GM19351 (cell line): ENCODE measurements around the gene KCTD16.

Experiments
- ATAC-seq: cut with Tn5 transposase; IDR thresholded peaks from one replicate; pipeline ENCODE4 v1.9.1; 2021; ENCODE audit warnings: mild to moderate bottlenecking, moderate library complexity; ENCODE audit not compliant: unreplicated experiment

The KCTD16 gene

DNA sequence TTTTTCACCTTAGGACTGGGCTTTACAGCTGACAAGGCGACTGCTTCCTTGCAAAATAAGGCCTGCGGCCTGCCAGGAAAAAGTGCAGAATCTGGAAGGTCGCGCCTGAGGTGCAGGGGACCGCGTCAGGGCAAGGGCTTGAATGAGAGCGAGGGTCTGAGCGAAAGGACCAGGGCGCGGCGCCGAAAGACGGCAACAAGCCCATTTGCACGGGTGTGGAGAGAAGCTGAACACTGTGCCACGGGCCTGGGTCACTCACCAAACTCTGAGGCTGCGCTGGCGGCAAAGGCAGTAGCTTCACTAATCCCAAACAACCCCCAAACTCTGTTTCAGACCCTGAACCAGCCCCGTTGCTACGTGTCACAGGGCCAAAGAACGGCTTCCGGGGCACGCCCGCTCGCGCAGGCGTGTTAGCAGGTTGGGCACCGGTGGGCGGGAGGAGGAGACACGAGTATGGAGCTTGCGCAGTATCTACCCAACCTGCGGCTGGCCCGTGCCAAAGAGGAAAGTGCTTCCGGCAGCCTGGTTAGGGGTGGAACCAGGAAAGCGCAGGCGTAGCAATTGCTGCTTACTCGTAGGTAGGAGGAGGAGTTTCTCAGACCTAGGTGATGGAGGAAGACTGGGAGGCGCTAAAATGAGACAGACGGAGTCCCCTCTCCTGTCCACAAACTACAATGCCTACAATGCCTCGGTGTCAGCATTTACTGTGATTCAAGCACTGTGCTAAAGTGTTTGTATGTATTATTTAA is at the start of gene KCTD16, which contains the start of gene YIPF5:
Gene KCTD16, plus strand, starts transcription at position 598 of the 749 bp plus-strand sequence.
Gene YIPF5, minus strand, starts transcription at position 384 of the 749 bp plus-strand sequence. CDS start 704 bp downstream, outside the sequence.
- ATAC-seq, result peak; percentile 98

DNA sequence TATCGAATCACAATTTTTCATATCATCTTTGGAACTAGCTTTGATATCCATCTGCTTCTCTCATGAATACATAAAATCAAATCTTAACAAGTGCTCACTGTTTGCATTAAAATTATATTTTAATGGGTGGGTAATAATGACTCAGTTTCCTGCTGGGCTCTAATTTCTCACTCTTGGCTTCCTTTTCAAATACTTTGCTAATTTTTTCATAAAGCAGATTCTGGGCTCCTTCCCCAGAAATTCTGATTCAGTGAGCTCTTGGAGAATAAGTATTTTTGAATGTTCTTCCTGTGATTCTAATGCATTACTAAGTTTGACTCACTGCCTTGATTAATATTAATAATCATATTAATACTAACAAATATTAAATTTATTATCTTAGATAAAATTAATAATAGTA is 49.1 kb upstream of the KCTD16 start:
- ATAC-seq, result no peak

DNA sequence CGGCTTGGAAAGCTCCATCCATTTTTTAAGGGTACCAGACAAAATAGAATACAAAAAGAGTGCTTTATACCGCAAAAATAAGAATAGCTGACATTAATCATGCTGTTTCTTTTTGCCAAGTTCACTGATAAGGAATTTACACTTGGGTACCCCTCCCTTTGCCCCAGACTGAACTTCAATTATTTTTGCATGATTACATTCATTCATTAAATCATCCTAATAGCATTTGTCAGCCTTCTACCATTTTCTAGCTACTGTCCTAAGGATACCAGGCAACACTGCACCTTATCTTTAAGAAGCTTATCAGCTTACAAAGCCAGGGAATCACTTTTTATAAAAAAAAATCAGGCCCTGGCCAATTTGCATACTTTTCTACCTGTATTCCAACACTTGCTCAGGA is 48.6 kb upstream of the KCTD16 start:
- no peak for ATAC-seq

DNA sequence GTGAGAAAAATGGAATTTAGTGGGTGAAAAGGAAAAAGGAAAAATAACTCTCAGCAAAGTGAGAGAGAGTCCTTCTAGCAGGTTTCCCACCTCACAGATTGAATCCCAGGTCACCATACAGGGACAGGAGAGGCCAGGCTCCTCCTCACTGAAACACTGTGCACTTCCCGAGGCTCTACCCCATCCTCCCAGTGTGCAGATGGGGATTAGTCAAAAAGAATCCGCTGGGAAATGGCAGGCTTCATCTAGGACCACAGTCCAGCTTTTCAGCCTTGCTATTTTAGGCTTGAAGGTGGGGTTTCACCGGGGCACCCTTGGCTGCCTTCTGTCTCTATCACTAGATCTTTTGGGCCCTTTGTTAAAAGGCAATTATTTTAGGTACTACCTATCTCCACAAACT is 48.0 kb upstream of the KCTD16 start:
- no peak for ATAC-seq

DNA sequence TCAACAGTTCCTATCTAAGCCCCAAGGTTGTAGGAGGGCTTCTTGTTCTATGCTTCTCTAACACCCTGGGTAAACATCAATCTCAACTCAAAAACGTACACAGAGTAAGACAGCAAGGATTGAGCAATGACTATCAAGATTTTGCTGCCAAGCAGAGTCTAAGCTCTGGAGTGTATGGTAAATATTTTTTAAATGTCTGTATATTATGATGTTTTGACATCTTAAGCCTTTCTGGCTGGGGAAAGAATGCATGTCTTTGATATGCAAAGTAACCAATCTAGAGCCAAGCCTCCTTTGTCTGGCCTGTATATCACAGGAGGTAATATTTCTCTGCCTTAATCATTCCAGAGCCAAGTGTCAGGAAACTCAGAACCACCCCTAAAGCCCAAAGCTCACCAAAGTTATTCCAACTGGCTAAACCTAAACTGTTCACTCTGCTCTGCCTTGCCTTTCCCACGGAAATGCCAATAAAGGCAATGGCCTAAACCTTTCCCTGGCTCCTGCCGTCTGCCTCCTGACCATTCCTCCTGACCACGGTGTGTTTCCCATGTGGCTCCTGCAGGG is 45.4 kb upstream of the KCTD16 start:
- no peak for ATAC-seq

DNA sequence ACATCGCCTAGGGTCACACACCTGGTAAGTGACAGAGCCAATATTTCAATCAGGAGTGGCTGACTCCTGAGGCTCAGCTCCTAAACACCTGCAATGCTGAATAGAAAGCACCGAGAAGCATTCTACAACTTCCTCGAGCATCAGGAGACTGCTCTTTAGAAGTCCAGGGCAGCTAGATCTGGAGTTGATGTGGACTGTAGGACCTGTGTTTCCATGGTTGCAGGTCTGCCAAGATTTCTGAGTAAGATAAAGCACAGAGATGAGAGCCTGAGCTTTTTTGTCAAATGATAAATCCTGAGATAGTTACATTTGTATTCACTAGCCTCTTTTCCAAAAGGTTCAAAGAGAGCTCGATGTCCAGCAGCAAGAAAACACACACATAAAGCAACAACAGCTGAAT is 44.0 kb upstream of the KCTD16 start:
- ATAC-seq, result no peak

DNA sequence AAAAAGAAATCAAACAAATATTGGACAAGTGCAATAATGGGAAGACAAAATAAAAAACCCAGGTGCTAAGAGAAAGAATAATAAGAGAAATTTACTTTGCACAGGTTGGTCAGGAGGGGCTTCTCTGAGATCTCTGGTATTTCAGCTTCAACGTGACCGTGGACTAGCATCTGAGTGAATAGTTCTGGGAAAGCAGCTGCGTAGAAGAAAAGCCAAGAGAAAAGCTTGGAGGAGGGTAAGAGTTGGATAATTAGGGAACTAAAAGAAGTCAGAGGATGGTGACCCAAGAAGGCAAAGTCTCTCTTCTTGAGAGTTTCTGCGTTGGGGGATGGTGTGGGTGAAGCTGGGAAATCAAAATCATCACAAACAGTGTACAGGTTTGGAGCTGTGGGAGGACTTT is 41.8 kb upstream of the KCTD16 start:
- no peak for ATAC-seq

DNA sequence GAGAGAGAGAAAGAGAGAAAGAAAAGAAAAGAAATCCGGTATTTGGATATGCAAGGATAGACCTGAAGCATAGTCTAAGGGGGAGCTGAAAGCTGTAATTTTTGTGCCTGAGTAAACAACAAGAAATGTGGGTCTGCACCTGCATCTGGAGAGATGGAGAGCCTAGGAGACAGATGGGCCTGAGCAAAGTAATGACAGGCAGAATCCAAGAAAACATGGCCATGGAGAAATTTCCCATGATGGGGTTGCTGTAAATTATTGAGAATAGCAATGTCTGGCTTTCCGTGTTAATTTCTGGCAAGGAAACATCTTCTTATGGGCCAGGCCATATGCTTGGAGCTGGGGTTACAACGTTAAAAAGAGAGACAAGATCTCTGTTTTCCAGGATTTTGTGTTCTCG is 40.4 kb upstream of the KCTD16 start:
- no peak for ATAC-seq

DNA sequence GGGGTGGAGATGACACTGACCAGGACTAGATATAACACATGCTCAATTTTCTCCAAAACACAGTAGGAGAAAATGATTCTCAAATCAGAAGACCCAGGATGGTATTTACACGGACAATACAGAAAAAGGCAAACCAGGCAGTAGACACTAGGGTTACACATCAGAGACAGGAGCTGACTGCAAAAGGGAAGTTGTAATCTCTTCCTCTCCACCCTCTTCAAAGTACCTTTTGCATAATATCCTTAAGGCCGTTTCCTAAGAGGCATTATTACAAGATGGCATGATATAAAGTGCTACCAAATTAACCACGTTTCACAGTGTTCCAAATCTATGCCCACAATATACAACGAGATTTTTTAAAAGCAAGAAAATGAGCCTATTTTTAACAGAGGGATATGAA is 39.4 kb upstream of the KCTD16 start:
- ATAC-seq, result no peak

DNA sequence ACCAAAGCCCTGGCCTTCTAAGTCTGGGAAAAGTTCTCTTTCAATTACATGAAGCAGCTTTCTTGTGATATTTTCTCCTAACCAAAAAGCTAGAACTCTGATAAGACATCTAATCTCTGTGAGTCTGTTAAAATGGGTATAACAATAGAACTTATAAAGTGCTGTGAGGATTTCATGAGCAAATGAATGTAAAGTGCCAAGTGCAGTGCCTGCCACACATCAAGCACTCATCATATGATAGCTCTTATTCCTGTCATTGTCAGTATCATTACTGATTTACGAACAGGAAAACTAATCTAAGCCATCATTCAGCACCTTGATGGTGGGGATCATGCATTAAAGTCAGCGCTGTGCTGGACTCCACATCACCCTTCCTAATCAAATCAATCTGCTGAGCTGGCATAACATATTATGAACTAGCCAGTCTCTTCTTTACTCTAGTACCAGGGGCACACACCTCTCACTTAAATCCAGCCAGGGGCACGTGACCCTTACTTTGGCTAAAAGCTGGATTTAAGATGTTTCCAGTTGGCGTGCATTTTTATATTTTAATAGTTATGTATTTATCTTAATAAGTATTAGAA is 37.5 kb upstream of the KCTD16 start:
- ATAC-seq, result no peak

DNA sequence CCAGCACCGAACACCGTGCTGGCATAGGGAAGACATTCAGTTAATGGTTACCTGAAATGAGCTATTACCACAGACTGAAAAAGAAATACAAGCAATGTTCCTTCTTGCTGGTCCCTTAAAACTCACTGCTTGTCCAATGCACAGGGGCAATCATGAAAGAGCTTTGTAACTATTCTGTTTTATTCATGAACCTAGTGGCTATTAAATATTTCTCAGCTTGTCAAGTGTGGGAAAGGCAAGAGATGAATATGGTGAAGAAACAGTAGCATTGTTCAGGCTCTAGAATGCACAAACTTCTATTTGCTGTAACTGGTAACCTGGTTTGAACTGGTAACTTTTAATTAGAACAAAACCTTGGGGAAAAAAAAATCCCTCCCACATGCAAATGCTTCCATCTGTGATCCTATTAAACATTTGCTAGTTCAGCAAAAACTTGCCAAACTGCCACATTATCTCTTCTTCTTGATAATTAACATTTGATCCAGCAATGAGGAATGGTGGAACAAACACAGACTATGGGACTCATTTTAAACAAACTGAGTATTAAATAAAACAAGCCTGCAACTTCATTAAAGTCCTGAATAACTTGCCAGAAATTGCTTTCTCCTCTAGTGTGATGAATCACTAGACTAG is 36.4 kb upstream of the KCTD16 start:
- no peak for ATAC-seq

DNA sequence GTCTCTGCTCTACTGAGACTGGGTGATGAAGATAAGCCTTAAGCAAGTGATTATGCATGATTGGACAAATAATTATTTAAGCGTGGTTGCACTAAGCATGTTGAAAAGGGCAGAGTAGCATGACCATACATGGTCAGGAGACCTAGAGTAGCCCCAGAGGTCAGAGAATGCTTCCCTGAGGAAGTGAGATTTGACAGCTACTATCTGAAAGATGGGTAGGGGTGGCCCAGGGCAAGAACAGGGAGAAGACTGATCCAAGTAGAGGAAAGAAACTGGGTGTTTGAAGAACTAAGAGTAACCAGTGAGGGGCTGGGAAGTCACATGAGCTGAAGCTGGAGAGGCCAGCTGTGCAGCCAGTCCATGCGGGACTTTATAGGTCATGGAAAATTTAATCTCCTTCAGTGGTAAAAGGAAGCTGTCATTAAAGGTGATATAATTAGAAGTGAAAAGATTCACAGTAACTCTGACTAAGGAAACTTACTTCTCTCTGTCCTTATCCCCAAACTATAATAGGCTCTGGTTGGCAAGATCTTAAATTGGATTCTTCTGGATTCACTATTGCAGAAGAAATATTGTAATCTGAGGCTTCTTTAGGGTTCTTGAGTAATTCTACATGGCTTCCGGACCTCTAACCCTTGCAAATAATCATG is 35.4 kb upstream of the KCTD16 start:
- peak; percentile 52 for ATAC-seq

DNA sequence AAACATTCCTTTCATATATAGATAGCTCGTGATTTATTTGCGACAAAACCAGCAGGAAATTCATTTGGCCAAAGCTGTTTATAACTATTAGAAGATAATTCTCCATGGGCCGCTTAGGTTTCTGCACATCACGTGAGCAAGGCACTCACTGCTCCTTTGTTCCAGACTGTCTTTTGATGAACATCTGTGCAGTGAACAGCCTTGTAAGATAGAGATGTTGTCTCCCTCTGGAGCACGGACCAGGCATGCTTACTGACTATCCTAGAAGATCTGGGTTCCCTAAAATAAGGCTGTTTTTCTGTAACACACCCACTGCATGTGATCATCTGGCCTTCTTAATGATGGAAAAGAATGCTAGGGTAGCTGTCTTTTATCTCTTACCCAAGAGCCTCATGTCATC is 31.1 kb upstream of the KCTD16 start:
- no peak for ATAC-seq

DNA sequence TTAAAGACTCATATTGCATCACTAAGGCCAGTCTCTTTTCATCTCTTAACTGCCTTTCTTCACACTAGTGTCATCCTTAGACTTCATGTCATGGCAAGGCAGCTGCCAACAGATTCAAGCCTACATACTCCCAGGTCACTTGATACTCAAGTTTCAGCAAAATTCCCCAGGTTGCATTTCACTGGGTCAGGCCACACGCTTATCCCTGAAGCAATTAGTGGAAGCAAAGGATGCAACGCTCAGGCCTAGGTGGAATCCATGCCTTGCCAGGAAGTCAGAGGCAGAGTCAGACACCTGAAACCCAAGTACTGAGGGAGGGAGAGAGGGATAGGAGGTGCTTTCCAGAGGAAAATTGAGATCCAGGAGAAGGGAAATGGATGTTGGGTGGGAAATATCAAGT is 29.1 kb upstream of the KCTD16 start:
- no peak for ATAC-seq

DNA sequence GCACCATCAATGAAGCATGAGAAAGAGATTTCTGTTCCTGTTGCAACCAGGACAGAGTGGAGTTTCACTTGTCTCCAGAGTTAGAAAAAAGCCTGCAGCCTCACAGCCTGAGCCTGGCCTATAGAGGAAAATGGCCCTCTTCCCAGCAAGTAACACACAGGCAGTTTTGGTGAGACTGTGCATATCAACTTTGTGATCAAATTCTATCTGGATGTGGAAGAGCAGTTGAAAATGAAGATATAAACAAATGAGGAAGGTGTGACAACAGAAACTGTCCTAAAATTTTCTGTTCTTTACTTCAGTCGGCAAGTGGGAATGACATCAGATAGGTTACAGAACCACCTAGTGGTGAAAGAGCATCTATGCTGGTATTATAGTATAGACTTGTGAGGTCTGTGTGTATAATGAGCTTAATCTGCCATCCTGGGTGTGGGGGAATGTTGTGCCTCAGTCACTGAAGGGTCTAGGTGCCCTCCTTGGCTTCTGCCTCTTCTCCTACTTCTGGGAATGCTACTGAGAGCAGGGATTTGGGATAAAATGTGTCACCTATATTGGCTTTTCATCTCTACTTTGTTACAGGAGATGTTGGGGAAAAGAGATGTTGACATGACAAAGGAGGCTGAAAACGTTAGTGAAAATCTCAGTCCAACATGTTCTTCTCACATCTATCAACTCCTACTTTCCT is 28.4 kb upstream of the KCTD16 start:
- ATAC-seq, result peak; percentile 99

DNA sequence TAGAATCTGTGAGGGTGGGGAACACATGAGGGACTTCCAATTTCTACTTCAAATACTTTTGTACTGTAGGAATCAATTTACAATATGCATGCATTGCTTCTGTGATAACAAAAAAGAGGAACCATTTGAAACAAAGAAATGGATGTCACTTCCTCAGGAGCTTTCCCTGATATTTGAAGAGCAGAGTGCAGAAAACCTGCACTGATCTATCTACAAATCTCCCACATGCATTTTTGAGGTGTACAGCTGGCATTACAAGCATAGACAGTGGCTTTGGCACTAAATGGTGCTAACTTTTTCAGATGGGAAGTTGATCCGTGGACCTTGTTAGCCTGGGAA is 27.9 kb upstream of the KCTD16 start:
- ATAC-seq, result no peak

DNA sequence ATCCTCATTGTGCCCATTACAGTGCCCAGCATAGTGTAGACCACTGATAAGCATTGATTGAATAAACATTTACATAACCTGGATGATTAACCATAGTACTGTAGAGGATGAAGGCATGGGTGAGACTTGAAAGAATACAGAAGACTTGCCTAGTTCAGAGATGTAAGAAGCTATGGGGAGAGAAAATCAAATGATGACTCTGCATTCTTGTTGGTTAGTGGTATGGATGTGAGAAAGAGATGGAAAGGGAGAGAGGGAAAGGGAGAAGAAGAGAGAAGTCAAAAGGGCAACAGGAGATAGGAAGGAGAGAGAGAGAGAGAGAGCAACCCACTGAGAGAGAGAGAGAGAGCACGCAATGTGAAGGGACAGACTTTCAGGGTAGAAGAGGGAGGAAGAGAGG is 27.0 kb upstream of the KCTD16 start:
- no peak for ATAC-seq

DNA sequence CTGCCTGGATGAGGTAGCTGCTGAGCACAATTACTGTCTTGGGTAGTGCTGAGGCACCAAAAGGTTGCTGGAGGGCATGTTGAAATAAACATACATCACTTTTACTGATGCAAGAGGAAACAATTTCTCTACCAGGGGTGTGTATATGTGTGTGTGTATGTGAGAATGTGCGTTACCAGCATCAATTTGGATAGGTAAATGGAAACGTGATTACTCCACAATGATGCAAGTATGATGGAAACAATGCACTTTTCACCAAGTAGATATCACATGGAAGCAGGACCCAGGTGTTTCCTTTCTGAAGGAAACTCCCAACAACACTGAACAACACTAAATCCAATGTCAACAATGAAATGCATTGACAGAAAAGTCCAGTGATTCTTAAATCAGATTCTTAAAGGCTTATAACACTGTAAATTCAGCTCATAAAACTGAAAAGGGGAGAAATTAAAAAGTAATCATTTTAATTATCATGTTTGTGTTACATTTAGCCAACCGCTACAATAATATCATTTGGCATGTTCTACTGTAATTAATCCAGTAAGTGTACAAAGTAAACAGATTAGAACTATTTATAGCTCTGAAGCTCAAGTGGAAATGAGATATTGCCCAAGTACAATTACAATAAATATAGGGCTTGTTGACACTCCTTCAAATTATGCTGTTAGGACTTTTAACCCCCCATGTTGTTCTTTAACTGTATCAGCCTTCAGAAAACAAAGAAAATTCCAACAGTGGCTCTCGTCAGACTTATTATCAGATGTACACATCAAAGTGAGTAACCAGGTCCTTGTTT is 25.5 kb upstream of the KCTD16 start:
- ATAC-seq, result no peak

DNA sequence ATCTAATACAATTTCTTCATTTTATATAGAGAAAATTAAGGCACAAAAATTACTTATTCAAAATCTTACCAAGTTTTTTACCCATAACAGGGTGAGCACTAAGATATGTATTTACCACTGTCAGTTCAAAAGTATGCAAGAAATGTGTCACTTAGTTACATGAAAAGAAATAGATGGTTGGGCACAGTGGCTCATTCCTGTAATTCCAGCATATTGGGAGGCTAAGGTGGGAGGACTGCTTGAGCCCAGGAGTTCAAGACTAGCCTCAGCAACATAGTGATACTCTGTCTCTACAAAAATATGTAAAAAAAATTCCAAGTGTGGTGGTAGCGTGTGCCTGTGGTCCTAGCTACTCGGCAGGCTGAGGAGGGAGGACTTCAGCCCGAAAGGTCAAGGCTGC is 19.6 kb upstream of the KCTD16 start:
- no peak for ATAC-seq

DNA sequence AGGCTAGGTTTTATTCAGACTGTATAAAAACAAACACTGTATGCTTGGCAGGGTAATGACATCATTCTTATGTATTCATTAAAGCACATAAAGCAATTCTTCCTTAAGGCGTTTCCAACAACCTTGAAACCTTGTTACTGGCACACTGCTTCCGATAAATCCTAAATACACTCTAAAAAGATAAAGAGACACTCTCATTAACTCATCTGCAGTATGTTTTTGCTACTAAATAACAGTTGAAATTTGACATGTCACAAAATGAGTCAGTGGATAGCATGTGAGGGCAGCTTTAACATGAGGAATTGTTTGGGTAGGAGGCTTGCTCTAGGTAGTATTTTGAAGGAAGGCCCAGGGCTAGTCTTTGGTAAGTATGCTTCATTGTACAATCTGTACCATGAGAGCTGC is 13.9 kb upstream of the KCTD16 start:
- no peak for ATAC-seq
